ENCODE measurements around the gene ATP11A.
"Not testable (repeated sequence)": the region's sequence is repeated elsewhere in the genome, so short reads cannot be mapped to it uniquely, and the experiment has no call there.

The ATP11A gene

DNA sequence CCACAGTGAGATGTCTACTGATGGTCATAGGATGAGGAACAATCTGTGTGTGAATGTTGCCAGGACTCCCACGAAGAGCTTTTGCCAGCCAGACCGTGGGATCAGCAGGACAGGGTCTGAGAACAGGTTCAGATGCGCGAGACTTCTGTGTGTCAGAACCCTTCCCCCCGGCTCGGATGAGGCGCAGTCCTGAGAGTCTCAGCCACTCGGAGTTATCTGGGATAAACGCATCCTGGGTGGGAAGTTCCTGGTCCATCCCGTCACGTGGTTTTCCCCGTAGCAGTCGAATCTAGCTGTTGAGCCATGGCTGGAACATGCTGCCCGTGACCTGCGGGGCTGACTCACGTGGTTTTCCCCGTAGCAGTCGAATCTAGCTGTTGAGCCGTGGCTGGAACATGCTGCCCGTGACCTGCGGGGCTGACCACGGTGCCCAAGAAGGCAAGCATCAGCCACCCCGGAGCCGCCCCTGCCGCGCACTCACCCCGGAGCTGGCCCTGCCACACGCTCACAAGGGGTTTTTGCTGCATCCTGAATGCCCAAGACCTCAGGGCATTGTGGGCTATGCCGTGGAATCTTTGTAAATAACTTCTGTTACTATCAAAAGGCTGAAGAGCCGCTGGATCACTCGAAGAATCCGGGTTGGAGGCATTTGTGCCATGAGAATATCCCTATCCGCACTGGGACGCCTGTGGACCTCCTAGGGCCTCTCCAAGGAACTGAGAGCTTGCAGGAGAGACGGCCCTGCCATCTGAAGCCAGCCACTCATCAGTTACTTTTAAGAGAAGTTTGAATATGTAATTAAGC lies 148.4 kb downstream of the ATP11A start:
- DNase-seq (ENCODE audit: low read depth, low spot score): no peak

GRCh38 chr13:112838842-112839117 lies 148.9 kb downstream of the ATP11A start:
- DNase-seq (ENCODE audit: low read depth, low spot score): no peak

DNA sequence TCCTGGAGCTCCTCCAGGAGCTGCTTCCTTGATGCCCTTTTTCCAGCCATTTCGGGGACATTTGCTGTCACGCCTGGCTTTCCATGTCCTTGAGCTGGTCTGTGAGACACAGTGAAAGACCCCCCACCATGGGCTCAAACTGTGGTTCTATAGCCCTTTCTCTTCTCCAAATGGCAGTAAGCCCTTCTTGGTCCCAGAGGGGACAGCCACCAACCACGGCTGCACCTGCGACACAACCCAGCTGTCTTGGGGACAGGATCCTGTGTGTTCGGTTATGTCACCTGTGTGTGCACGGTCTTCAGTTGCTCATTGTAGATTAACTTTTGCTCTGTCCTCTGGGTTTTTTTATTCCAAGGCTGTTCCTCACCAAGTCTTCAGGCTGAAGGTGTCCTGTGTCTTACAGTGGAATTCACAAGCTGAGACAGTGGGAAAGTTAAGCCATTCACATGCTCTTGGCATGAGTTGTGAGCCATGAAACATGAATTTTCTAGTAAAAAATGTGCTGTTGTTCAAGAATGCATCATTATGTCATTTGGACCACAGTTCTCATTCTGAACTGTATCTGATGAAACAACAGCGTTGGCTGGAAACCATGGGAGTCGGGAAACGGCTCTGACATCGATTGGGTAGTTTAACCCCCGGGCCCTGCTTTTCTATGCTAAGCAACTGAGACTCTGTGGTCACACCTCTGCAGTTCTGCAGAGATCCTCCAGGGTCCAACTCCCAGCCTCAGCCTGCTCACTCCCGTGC lies 149.7 kb downstream of the ATP11A start:
- DNase-seq (ENCODE audit: low read depth, low spot score): no peak

DNA sequence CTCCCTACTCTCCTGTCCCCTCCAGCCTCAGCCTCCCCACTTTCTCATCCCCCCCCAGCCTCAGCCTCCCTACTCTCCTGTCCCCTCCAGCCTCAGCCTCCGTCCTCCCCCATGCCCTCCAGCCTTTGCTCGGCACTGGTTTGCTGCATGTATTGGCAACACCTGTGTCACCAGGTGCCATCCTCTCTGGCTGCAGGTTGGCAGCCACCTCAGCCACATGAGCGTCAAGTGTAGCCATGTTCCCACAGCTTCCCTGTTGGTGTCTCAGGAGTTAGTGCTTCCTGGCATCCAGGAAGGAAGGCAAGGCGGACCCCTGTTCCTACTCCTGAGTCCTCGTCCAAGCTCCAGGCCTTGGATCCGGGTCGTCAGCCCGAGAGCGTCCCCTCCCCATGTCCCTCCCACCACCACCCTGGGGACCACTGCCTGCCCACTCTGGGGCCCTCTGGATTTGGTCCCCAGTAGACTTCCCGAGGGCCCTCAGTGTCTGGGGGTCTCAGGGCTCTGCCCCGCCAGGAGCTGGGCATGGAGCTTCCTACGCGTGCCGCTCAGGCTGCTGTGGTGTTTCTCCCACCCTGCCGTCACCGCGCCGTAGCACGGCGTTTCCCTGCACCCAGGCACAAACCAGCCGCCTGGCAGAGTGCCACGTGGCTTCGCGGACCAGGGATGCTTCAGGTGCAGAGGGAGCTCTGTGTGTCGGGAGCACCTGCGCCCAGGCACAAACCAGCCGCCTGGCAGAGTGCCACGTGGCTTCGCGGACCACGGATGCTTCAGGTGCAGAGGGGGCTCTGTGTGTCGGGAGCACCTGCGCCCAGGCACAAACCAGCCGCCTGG lies 150.8 kb downstream of the ATP11A start:
- no peak for DNase-seq (ENCODE audit: low read depth, low spot score)

DNA sequence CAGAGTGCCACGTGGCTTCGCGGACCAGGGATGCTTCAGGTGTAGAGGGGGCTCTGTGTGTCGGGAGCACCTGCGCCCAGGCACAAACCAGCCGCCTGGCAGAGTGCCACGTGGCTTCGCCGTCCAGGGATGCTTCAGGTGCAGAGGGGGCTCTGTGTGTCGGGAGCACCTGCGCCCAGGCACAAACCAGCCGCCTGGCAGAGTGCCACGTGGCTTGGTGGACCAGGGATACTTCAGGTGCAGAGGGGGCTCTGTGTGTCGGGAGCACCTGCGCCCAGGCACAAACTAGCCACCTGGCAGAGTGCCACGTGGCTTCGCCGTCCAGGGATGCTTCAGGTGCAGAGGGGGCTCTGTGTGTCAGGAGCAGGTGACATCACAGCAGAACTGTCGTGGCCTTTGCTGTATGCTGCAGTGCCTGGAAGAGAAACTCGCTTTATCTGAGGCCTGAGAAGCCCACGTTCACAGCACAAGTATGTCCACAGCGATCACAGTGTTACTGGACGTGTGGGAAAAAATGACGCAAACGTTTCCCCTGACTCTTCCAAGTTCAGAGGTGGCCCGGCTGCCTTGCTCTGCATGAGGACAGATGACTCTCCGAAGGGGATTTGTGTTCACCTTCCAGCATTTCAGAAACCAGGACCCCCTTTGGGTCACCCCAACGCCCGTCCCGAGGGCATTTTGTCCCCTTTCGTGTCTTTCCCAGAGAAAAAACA lies 151.6 kb downstream of the ATP11A start:
- not testable (repeated sequence) for DNase-seq (ENCODE audit: low read depth, low spot score)

- peak; percentile 28 for DNase-seq (ENCODE audit: low read depth, low spot score)
Observed at GRCh38 chr13:112842343-112842856, 152.6 kb downstream of the ATP11A start.

DNA sequence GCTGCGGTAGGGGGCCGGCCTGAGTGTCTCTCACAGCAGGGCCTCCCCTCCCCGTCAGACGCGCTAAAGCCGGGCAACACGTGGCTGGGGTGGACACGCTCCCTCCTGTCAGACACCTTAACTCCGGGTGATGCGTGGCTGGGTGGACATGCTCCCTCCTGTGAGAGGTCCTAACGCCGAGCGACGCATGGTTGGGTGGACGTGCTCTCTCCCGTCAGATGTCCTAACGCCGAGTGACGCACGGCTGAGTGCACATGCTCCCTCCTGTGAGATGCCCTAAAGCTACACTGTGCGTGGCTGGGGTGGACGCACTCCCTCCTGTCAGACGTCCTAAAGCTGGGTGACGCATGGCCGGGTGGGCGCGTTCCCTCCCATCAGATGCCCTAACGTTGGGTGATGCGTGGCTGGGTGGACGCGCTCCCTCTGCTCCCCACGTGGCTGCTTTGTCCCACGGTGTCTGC lies 153.1 kb downstream of the ATP11A start:
- no peak for DNase-seq (ENCODE audit: low read depth, low spot score)

- DNase-seq (ENCODE audit: low read depth, low spot score): no peak
Observed at GRCh38 chr13:112843392-112844111, 153.7 kb downstream of the ATP11A start.

- DNase-seq (ENCODE audit: low read depth, low spot score): no peak
Observed at GRCh38 chr13:112844411-112844810, 154.6 kb downstream of the ATP11A start.

DNA sequence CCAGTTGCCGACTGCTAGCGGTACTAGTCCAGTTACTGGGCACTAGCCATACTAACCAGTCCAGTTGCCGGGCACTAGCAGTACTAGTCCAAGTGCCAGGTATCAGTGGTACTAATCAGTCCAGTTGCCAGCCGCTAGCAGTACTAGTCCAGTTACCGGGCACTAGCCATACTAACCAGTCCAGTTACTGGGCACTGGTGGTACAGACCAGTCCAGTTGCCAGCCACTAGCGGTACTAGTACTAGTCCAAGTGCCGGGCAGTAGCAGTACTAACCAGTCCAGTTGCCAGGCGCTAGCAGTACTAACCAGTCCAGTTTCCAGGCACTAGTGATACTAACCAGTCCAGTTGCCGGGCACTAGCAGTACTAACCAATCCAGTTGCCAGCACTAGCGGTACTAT lies 155.0 kb downstream of the ATP11A start:
- DNase-seq (ENCODE audit: low read depth, low spot score): no peak

- DNase-seq (ENCODE audit: low read depth, low spot score): no peak
Observed at GRCh38 chr13:112845511-112846144, 155.8 kb downstream of the ATP11A start.

GRCh38 chr13:112846411-112847115 lies 156.7 kb downstream of the ATP11A start:
- DNase-seq (ENCODE audit: low read depth, low spot score): no peak

- DNase-seq (ENCODE audit: low read depth, low spot score): no peak
Observed at GRCh38 chr13:112849500-112849899, 159.7 kb downstream of the ATP11A start.

GRCh38 chr13:112850273-112850672 lies 160.4 kb downstream of the ATP11A start:
- no peak for DNase-seq (ENCODE audit: low read depth, low spot score)

- DNase-seq (ENCODE audit: low read depth, low spot score): no peak
Observed at GRCh38 chr13:112851107-112852038, 161.5 kb downstream of the ATP11A start.

GRCh38 chr13:112852392-112852791 lies 162.6 kb downstream of the ATP11A start:
- no peak for DNase-seq (ENCODE audit: low read depth, low spot score)

DNA sequence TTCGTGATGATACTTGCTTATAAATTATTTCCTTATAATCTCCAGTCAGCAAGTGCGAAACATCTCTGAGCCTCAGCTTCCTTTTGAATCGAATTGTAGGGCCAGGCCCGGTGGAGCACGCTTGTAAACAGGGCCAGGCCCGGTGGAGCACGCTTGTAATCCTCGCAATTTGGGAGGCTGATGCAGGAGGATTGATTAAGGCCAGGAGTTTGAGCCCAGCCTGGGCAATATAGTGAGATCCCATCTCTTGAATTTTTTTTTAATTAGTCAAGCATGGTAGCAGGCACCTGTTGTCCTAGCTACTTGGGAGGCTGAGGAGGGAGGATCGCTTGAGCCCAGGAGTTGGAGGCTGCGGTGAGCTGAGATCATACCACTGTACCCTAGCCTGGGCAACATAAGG lies 163.0 kb downstream of the ATP11A start:
- no peak for DNase-seq (ENCODE audit: low read depth, low spot score)

DNA sequence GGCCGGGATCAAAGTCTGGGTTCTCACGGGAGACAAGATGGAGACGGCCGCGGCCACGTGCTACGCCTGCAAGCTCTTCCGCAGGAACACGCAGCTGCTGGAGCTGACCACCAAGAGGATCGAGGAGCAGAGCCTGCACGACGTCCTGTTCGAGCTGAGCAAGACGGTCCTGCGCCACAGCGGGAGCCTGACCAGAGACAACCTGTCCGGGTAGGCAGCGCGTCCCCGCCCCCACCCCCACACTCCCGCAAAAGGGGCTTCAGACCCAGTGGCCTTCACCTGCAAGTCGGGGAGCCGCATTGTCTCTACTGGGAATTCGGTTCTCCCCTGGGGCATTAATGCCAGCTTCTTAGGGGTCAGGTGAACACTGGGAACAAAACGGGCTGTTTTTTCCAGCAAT lies 164.5 kb downstream of the ATP11A start:
- DNase-seq (ENCODE audit: low read depth, low spot score): no peak

GRCh38 chr13:112855859-112856258 lies 166.0 kb downstream of the ATP11A start:
- no peak for DNase-seq (ENCODE audit: low read depth, low spot score)

Measured in smooth muscle cell of the brain vasculature (primary cell).